Keratinocyte (primary cell): Measurements from ENCODE around the gene UFD1. TPM values are rescaled to one million over a fixed set of nuclear protein-coding genes. Genes with fewer than 3 reads are reported as not detected.

ENCODE experiments used
- DNase-seq: peaks from one replicate; pipeline ENCODE4 v3.0.0-alpha.2; 2011; ENCODE audit warnings: low read depth, missing footprints, low spot score
- FAIRE-seq: peaks from 2 replicates; lab custom pipeline; 2011; peaks lifted over from hg19 to GRCh38; lab: Jason Lieb, UNC
- H2AFZ ChIP-seq: 2 replicates; pipeline ENCODE4 v1.6.0; 2012; ENCODE audit warnings: low read length, control low read depth, inconsistent platforms; ENCODE audit not compliant: control insufficient read depth
- H3K27ac ChIP-seq: 2 replicates; pipeline ENCODE4 v1.5.1; 2011; ENCODE audit warnings: low read length; ENCODE audit not compliant: control insufficient read depth, insufficient read depth
- H3K27me3 ChIP-seq: 3 replicates; pipeline ENCODE4 v1.6.0; 2011; ENCODE audit warnings: low read length; ENCODE audit not compliant: control insufficient read depth, insufficient read depth; ENCODE audit errors: extremely low read depth
- H3K36me3 ChIP-seq, 2 experiments: 2 replicates in 1 of 2; 3 replicates in 1 of 2; pipeline ENCODE4 v1.5.1; 2011; ENCODE audit warnings: low read length in 2 of 2, mild to moderate bottlenecking in 1 of 2; ENCODE audit not compliant: control insufficient read depth in 2 of 2, insufficient read depth in 2 of 2; ENCODE audit errors: extremely low read depth in 1 of 2
- H3K4me1 ChIP-seq: 3 replicates; pipeline ENCODE4 v1.5.1; 2011; ENCODE audit warnings: low read length; ENCODE audit not compliant: control insufficient read depth, insufficient read depth; ENCODE audit errors: extremely low read depth
- H3K4me2 ChIP-seq: 3 replicates; pipeline ENCODE4 v1.6.0; 2011; ENCODE audit warnings: low read depth, low read length; ENCODE audit not compliant: control insufficient read depth, insufficient read depth; ENCODE audit errors: extremely low read depth
- H3K4me3 ChIP-seq, 3 experiments: fragments of 200-600 bp in 1 of 3; sonication (generic) in 1 of 3; 2 replicates in 2 of 3; 3 replicates in 1 of 3; pipeline ENCODE4 v1.5.1; 2011 to 2016; ENCODE audit warnings: low read length in 3 of 3, mild to moderate bottlenecking in 3 of 3, control low read depth in 2 of 3, inconsistent platforms in 1 of 3, low read depth in 1 of 3, mixed read lengths in 1 of 3, mixed run types in 1 of 3, moderate library complexity in 1 of 3; ENCODE audit not compliant: control insufficient read depth in 2 of 3, insufficient read depth in 2 of 3; ENCODE audit errors: extremely low read depth in 1 of 3
- H3K79me2 ChIP-seq: 2 replicates; pipeline ENCODE4 v1.6.0; 2012; ENCODE audit warnings: low read length; ENCODE audit not compliant: control insufficient read depth, insufficient read depth
- H3K9ac ChIP-seq: 3 replicates; pipeline ENCODE4 v1.6.0; 2011; ENCODE audit warnings: low read length; ENCODE audit not compliant: control insufficient read depth, insufficient read depth; ENCODE audit errors: extremely low read depth
- H3K9me1 ChIP-seq: 3 replicates; pipeline ENCODE4 v1.6.0; 2011; ENCODE audit warnings: low read length; ENCODE audit not compliant: control insufficient read depth, insufficient read depth; ENCODE audit errors: extremely low read depth
- H3K9me3 ChIP-seq: 2 replicates; pipeline ENCODE4 v1.5.1; 2012; ENCODE audit warnings: low read depth, low read length; ENCODE audit not compliant: control insufficient read depth
- H4K20me1 ChIP-seq: 3 replicates; pipeline ENCODE4 v1.6.0; 2011; ENCODE audit warnings: low read length; ENCODE audit not compliant: control insufficient read depth, insufficient read depth; ENCODE audit errors: extremely low read depth
- EZH2 ChIP-seq: IDR thresholded peaks from one replicate; pipeline ENCODE4 v1.6.1; 2012; ENCODE audit warnings: inconsistent platforms, mild to moderate bottlenecking, low read length, moderate library complexity
- dilution Hi-C: fragments of 300-500 bp; cut with MboI; formaldehyde crosslinking; loops from one replicate; pipeline ENCODE4 v1.7.0; 2020; ENCODE audit warnings: low sequenced_read_pairs; ENCODE audit not compliant: extremely low pct_ligation_motif_present
- polyA plus RNA-seq, 5 experiments: library from polyadenylated mRNA; depleted of rRNA in 3 of 5; stranded (reverse) in 3 of 5; stranded (forward) in 1 of 5; unstranded in 1 of 5; fragments of >200 nt; gene quantifications; 1 replicate in 1 of 5; 2 replicates in 3 of 5; 3 replicates in 1 of 5; pipeline versions ENCODE4 v1.2.1 to v1.2.3, GENCODE V29; 2011 to 2012; ENCODE audit warnings: missing spikeins in 2 of 5, low read depth in 1 of 5, low replicate concordance in 1 of 5
- TF ChIP-seq, protein P1 (sequence below), 3 experiments: IDR thresholded peaks in 1 of 3; conservative IDR thresholded peaks in 1 of 3; optimal IDR thresholded peaks in 1 of 3; 2 replicates in 2 of 3; 3 replicates in 1 of 3; pipeline versions ENCODE3 to v1.5.1; 2011; ENCODE audit warnings: low read length in 3 of 3, mild to moderate bottlenecking in 3 of 3, moderate library complexity in 2 of 3, control low read depth in 1 of 3, inconsistent platforms in 1 of 3; ENCODE audit not compliant: insufficient read depth in 2 of 3; ENCODE audit errors: extremely low read depth in 1 of 3

UFD1 gene
- polyA plus RNA-seq, 1 donor (not counting 4 experiments of a cell fraction or from before 2014, with no cell fraction given), result 145 TPM

DNA sequence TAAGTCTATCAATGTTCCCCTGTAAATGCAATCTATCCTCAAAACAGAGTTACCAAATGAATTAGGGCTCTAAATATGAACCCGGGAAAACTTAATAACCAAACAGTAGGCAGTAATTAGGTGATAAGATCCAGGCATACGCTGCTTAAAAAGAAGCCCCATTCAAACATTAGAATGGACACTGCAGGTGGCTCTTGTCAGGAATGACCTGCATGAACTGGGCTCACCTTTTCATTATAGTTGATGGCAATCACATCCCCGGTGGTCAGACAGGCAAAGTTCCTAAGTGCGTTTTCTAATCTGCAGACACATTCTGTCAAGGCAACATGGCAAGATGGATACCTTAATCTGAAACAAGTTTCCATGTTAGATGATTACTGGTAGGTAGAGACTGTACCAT, 14.0 kb downstream of the UFD1 start:
- no peak overlapping the region for H3K27ac ChIP-seq
- H3K4me2 ChIP-seq, result no peak overlapping the region
- no peaks in the 10 kb centered on the region for H3K4me1 ChIP-seq
- H3K4me3 ChIP-seq, result no peak overlapping the region
- H3K36me3 ChIP-seq, result peaks cover 50 to 51% of the 10 kb centered on the region in 2 experiments
- no peaks in the 10 kb centered on the region for H3K27me3 ChIP-seq
- no peak for DNase-seq
- TF ChIP-seq, protein P1, sequence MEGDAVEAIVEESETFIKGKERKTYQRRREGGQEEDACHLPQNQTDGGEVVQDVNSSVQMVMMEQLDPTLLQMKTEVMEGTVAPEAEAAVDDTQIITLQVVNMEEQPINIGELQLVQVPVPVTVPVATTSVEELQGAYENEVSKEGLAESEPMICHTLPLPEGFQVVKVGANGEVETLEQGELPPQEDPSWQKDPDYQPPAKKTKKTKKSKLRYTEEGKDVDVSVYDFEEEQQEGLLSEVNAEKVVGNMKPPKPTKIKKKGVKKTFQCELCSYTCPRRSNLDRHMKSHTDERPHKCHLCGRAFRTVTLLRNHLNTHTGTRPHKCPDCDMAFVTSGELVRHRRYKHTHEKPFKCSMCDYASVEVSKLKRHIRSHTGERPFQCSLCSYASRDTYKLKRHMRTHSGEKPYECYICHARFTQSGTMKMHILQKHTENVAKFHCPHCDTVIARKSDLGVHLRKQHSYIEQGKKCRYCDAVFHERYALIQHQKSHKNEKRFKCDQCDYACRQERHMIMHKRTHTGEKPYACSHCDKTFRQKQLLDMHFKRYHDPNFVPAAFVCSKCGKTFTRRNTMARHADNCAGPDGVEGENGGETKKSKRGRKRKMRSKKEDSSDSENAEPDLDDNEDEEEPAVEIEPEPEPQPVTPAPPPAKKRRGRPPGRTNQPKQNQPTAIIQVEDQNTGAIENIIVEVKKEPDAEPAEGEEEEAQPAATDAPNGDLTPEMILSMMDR (optimal IDR thresholded peaks at IDR 0.05 in 1 of 3, IDR thresholded peaks at IDR 0.05 in 1 of 3, conservative IDR thresholded peaks at IDR 0.05 in 1 of 3; ENCODE audit: extremely low read depth in 1 of 3, insufficient read depth in 2 of 3, low read length in 3 of 3), result no peak
- TF ChIP-seq EZH2, result no peak
- FAIRE-seq, result no peak
- dilution Hi-C loops, result loop anchor here (10.0 kb wide), 1 partner anchor 60 kb away; the partner anchor contains the start of gene CLDN5
- no peaks in the 10 kb centered on the region for H3K9me3 ChIP-seq
- no peaks in the 10 kb centered on the region for H3K9me1 ChIP-seq
- no peaks in the 10 kb centered on the region for H3K79me2 ChIP-seq
- H2AFZ ChIP-seq, result no peak overlapping the region
- H4K20me1 ChIP-seq, result no peaks in the 10 kb centered on the region
- H3K9ac ChIP-seq, result no peak overlapping the region

- TF ChIP-seq EZH2, result no peak
- TF ChIP-seq, protein P1 (optimal IDR thresholded peaks at IDR 0.05 in 1 of 3, IDR thresholded peaks at IDR 0.05 in 1 of 3, conservative IDR thresholded peaks at IDR 0.05 in 1 of 3; ENCODE audit: extremely low read depth in 1 of 3, insufficient read depth in 2 of 3, low read length in 3 of 3), result no peak
- no peaks in the 10 kb centered on the region for H3K9me1 ChIP-seq
- H3K9me3 ChIP-seq, result no peaks in the 10 kb centered on the region
- H3K4me1 ChIP-seq, result no peaks in the 10 kb centered on the region
- no peak overlapping the region for H3K9ac ChIP-seq
- DNase-seq, result no peak
- no peak overlapping the region for H3K4me3 ChIP-seq
- peaks cover 46 to 49% of the 10 kb centered on the region in 2 experiments for H3K36me3 ChIP-seq
- H3K27me3 ChIP-seq, result no peaks in the 10 kb centered on the region
- H4K20me1 ChIP-seq, result no peaks in the 10 kb centered on the region
- no peak overlapping the region for H3K4me2 ChIP-seq
- H3K27ac ChIP-seq, result no peak overlapping the region
- no peak for FAIRE-seq
- H2AFZ ChIP-seq, result no peak overlapping the region
- H3K79me2 ChIP-seq, result no peaks in the 10 kb centered on the region
- dilution Hi-C loops, result loop anchor here (10.0 kb wide), 1 partner anchor 60 kb away; the partner anchor contains the start of gene CLDN5
These were observed 14.4 kb downstream of the UFD1 start for GRCh38 chr22:19464546-19464945.
